Mucosa of stomach (tissue), 1 donor: Measurements from ENCODE around the gene INPP4B.

ENCODE experiments used
- H3K27me3 ChIP-seq: one replicate; pipeline ENCODE4 v1.7.0; 2013; ENCODE audit warnings: mild to moderate bottlenecking, low read length; ENCODE audit not compliant: control insufficient read depth, insufficient read depth
- H3K36me3 ChIP-seq: one replicate; pipeline ENCODE4 v1.7.0; 2013; ENCODE audit warnings: low read length; ENCODE audit not compliant: control insufficient read depth, insufficient read depth
- H3K4me1 ChIP-seq: one replicate; pipeline ENCODE4 v1.7.0; 2013; ENCODE audit warnings: mild to moderate bottlenecking, low read length; ENCODE audit not compliant: control insufficient read depth, insufficient read depth
- H3K4me3 ChIP-seq: one replicate; pipeline ENCODE4 v1.7.0; 2013; ENCODE audit warnings: low read length
- H3K9ac ChIP-seq: one replicate; pipeline ENCODE4 v1.7.0; 2013; ENCODE audit warnings: mild to moderate bottlenecking, low read length, moderate library complexity
- H3K9me3 ChIP-seq: one replicate; pipeline ENCODE4 v1.7.0; 2013; ENCODE audit warnings: mild to moderate bottlenecking, low read length, moderate library complexity; ENCODE audit not compliant: control insufficient read depth
- donor health status: Pancreatic carcinoma.

The INPP4B gene

GRCh38 chr4:142278171-142278570 is 567.9 kb downstream of the INPP4B start:
- H3K4me3 ChIP-seq: no peak overlapping the region
- no peak overlapping the region for H3K9ac ChIP-seq
- no peaks in the 10 kb centered on the region for H3K36me3 ChIP-seq
- no peaks in the 10 kb centered on the region for H3K9me3 ChIP-seq
- H3K27me3 ChIP-seq: no peaks in the 10 kb centered on the region
- H3K4me1 ChIP-seq: no peaks in the 10 kb centered on the region

GRCh38 chr4:142274137-142274536 is 572.0 kb downstream of the INPP4B start:
- Histone ChIP-seq H3K9ac (no peak overlapping the region), H3K36me3 (no peaks in the 10 kb centered on the region), H3K9me3 (no peaks in the 10 kb centered on the region), H3K4me3 (no peak overlapping the region), H3K4me1 (no peaks in the 10 kb centered on the region), H3K27me3 (no peaks in the 10 kb centered on the region)

GRCh38 chr4:142272452-142272851 is 573.6 kb downstream of the INPP4B start:
- Histone ChIP-seq H3K4me1 (peaks cover 3% of the 10 kb centered on the region), H3K9me3 (no peaks in the 10 kb centered on the region), H3K4me3 (no peak overlapping the region), H3K9ac (no peak overlapping the region), H3K27me3 (no peaks in the 10 kb centered on the region), H3K36me3 (no peaks in the 10 kb centered on the region)

GRCh38 chr4:142271832-142272231 is 574.3 kb downstream of the INPP4B start:
- peaks cover 7% of the 10 kb centered on the region for H3K4me1 ChIP-seq
- H3K9ac ChIP-seq: no peak overlapping the region
- H3K4me3 ChIP-seq: no peak overlapping the region
- H3K9me3 ChIP-seq: no peaks in the 10 kb centered on the region
- H3K27me3 ChIP-seq: no peaks in the 10 kb centered on the region
- H3K36me3 ChIP-seq: no peaks in the 10 kb centered on the region

GRCh38 chr4:142267101-142267500 is 579.0 kb downstream of the INPP4B start:
- Histone ChIP-seq H3K4me1 (peaks cover 13% of the 10 kb centered on the region), H3K27me3 (no peaks in the 10 kb centered on the region), H3K9ac (no peak overlapping the region), H3K9me3 (no peaks in the 10 kb centered on the region), H3K36me3 (no peaks in the 10 kb centered on the region), H3K4me3 (no peak overlapping the region)

GRCh38 chr4:142265946-142266345 is 580.2 kb downstream of the INPP4B start:
- H3K36me3 ChIP-seq: no peaks in the 10 kb centered on the region
- peaks cover 13% of the 10 kb centered on the region for H3K4me1 ChIP-seq
- H3K27me3 ChIP-seq: no peaks in the 10 kb centered on the region
- H3K4me3 ChIP-seq: no peak overlapping the region
- H3K9me3 ChIP-seq: no peaks in the 10 kb centered on the region
- no peak overlapping the region for H3K9ac ChIP-seq

GRCh38 chr4:142265536-142265935 is 580.6 kb downstream of the INPP4B start:
- H3K27me3 ChIP-seq: no peaks in the 10 kb centered on the region
- H3K36me3 ChIP-seq: no peaks in the 10 kb centered on the region
- H3K4me1 ChIP-seq: peaks cover 13% of the 10 kb centered on the region
- no peak overlapping the region for H3K4me3 ChIP-seq
- no peak overlapping the region for H3K9ac ChIP-seq
- H3K9me3 ChIP-seq: no peaks in the 10 kb centered on the region

GRCh38 chr4:142264961-142265360 is 581.1 kb downstream of the INPP4B start:
- no peaks in the 10 kb centered on the region for H3K27me3 ChIP-seq
- H3K9me3 ChIP-seq: no peaks in the 10 kb centered on the region
- H3K36me3 ChIP-seq: no peaks in the 10 kb centered on the region
- no peak overlapping the region for H3K9ac ChIP-seq
- H3K4me3 ChIP-seq: no peak overlapping the region
- H3K4me1 ChIP-seq: peaks cover 13% of the 10 kb centered on the region

- H3K9ac ChIP-seq: no peak overlapping the region
- peaks cover 13% of the 10 kb centered on the region for H3K4me1 ChIP-seq
- no peaks in the 10 kb centered on the region for H3K36me3 ChIP-seq
- no peak overlapping the region for H3K4me3 ChIP-seq
- H3K27me3 ChIP-seq: no peaks in the 10 kb centered on the region
- no peaks in the 10 kb centered on the region for H3K9me3 ChIP-seq
Observed at GRCh38 chr4:142262956-142263355, 583.1 kb downstream of the INPP4B start.

- Histone ChIP-seq H3K27me3 (no peaks in the 10 kb centered on the region), H3K36me3 (no peaks in the 10 kb centered on the region), H3K4me3 (no peak overlapping the region), H3K9me3 (no peaks in the 10 kb centered on the region), H3K4me1 (no peaks in the 10 kb centered on the region), H3K9ac (no peak overlapping the region)
Observed at GRCh38 chr4:142248946-142249345, 597.2 kb downstream of the INPP4B start.

GRCh38 chr4:142243255-142243654 is 602.8 kb downstream of the INPP4B start:
- Histone ChIP-seq H3K4me1 (no peaks in the 10 kb centered on the region), H3K9ac (no peak overlapping the region), H3K36me3 (no peaks in the 10 kb centered on the region), H3K4me3 (no peak overlapping the region), H3K27me3 (no peaks in the 10 kb centered on the region), H3K9me3 (no peaks in the 10 kb centered on the region)

- Histone ChIP-seq H3K4me1 (no peaks in the 10 kb centered on the region), H3K4me3 (no peak overlapping the region), H3K27me3 (no peaks in the 10 kb centered on the region), H3K36me3 (no peaks in the 10 kb centered on the region), H3K9ac (no peak overlapping the region), H3K9me3 (no peaks in the 10 kb centered on the region)
Observed at GRCh38 chr4:142242156-142242555, 603.9 kb downstream of the INPP4B start.

- H3K9me3 ChIP-seq: no peaks in the 10 kb centered on the region
- no peaks in the 10 kb centered on the region for H3K27me3 ChIP-seq
- no peak overlapping the region for H3K4me3 ChIP-seq
- H3K9ac ChIP-seq: no peak overlapping the region
- no peaks in the 10 kb centered on the region for H3K36me3 ChIP-seq
- no peaks in the 10 kb centered on the region for H3K4me1 ChIP-seq
Observed at GRCh38 chr4:142238589-142238988, 607.5 kb downstream of the INPP4B start.
